IgD-negative memory B cell (primary cell): ENCODE measurements around the gene FAM83C. TPM values are rescaled to one million over a fixed set of nuclear protein-coding genes. Genes with fewer than 3 reads are reported as not detected.
A peak's percentile ranks its signal among the peaks of the same experiment; 100 is the strongest.
"Not testable (repeated sequence)": the region's sequence is repeated elsewhere in the genome, so short reads cannot be mapped to it uniquely, and the experiment has no call there.

ENCODE experiments used
- H3K27ac Mint-ChIP-seq, 3 donors: one replicate each; pipeline ENCODE4 v1.8.0; 2020 to 2022; ENCODE audit warnings: mild to moderate bottlenecking in 3 of 3, mixed read lengths in 3 of 3, moderate library complexity in 1 of 3
- H3K27me3 Mint-ChIP-seq: one replicate; pipeline ENCODE4 v1.8.0; 2021; ENCODE audit warnings: mixed read lengths
- H3K36me3 Mint-ChIP-seq: one replicate; pipeline ENCODE4 v1.8.0; 2020; ENCODE audit warnings: mild to moderate bottlenecking, mixed read lengths
- H3K4me1 Mint-ChIP-seq, 3 donors: one replicate each; pipeline ENCODE4 v1.8.0; 2020 to 2022; ENCODE audit warnings: mixed read lengths in 3 of 3, mild to moderate bottlenecking in 1 of 3
- H3K4me3 Mint-ChIP-seq, 4 donors: one replicate each; pipeline ENCODE4 v1.8.0; 2020 to 2022; ENCODE audit warnings: mild to moderate bottlenecking in 4 of 4, mixed read lengths in 4 of 4, moderate library complexity in 3 of 4
- H3K9me3 Mint-ChIP-seq, 3 donors: one replicate each; pipeline ENCODE4 v1.8.0; 2020 to 2021; ENCODE audit warnings: mixed read lengths in 3 of 3, mild to moderate bottlenecking in 1 of 3
- polyA plus RNA-seq: library from polyadenylated mRNA; unstranded; fragments of 300-500 nt; fragmentation: Illumina TruSeq; gene quantifications from one replicate; pipeline ENCODE4 v1.2.3, GENCODE V29; 2021

The FAM83C gene
- polyA plus RNA-seq, 1 donor from 2014 or later = not detected

DNA sequence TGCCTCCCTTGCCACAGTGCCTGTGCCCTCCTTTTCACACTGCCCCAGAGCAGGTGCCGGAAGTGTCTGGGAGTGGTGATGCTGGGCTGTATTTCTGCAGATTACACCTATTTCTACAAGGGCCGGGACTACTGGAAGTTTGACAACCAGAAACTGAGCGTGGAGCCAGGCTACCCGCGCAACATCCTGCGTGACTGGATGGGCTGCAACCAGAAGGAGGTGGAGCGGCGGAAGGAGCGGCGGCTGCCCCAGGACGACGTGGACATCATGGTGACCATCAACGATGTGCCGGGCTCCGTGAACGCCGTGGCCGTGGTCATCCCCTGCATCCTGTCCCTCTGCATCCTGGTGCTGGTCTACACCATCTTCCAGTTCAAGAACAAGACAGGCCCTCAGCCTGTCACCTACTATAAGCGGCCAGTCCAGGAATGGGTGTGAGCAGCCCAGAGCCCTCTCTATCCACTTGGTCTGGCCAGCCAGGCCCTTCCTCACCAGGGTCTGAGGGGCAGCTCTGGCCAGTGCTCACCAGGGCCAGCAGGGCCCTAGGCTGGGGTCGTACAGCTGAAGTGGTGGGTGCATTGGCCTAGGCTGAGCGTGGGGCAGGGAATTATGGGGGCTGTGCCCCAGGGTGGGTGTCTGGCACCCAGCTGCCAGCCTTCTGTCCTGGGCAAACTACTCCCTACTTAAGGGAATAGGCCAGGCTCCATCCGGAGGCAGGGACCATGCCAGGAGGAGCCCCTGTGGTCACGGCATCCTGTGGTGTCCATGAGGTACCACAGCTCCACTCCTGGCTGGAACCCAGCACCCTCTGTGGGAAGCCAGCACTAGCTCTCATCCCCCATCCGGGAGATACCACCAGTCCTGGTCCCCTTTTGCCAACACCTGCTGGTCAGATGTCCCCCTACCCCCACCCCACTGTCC lies 17.8 kb downstream of the FAM83C start:
- H3K9me3 Mint-ChIP-seq = no peaks in the 10 kb centered on the region
- H3K36me3 Mint-ChIP-seq = peaks cover 1% of the 10 kb centered on the region
- H3K4me3 Mint-ChIP-seq = no peak overlapping the region
- no peaks in the 10 kb centered on the region for H3K27me3 Mint-ChIP-seq
- H3K4me1 Mint-ChIP-seq = peaks cover 0 to 3% (median 2%) of the 10 kb centered on the region in 3 donors
- no peak overlapping the region for H3K27ac Mint-ChIP-seq

DNA sequence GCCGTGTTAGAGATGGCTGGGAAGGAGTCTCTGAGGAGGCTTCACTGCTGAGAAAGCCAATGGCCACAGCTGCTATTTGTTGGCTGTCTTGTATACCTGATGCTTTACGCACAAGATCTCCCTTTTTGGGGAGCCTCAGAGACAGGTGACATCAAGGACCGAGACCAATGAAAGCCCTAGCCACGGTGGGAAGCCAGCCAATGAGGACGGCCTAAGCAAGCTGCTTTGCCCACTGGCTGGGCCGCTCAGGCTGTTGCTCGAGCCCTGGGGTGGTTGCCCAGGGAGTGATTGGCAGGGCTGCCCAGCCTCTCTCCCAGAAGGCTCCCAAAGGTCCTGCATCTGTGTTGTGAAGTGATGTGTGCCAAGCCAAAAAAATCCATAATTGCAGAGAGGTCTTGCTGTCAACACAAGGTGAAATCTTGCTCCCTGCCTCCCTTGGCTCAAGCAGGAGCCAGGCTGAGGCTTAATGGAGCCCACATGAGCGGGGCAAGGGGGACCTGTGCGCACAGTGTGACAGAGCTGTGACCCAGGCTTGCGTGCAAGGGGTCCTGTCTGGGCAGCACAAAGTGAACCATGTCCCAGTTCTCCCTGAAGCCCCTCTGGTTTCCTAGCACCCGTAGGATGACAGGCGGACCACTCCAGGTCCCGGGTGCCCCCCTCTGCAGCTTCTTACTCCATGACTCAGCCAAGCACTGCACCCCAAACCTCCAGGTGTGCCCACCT lies 18.6 kb downstream of the FAM83C start:
- peaks cover 0 to 4% (median 2%) of the 10 kb centered on the region in 3 donors for H3K4me1 Mint-ChIP-seq
- H3K27ac Mint-ChIP-seq = no peak overlapping the region

DNA sequence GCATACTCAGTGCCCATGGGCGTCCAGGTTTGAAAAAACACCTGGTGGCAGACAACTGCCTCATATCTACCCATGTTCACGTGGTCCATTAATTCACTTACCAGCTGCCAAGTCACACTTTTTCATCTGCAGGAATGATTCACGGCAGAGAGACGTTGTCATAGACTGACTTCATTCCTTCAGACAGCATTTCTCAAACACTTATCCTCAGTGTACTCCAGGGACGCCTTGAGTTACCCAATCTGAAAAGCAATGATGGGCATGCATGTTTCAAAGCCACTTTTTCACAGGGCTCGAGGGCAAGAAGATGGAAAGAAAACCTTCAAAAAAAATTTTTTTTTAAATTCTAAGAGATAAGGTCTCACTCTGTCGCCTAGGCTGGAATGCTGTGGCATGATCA lies 20.3 kb downstream of the FAM83C start:
- Mint-ChIP-seq H3K4me1 (peaks cover 0 to 3% (median 0%) of the 10 kb centered on the region in 3 donors), H3K36me3 (peaks cover 1% of the 10 kb centered on the region), H3K27ac (no peak overlapping the region), H3K9me3 (no peaks in the 10 kb centered on the region), H3K27me3 (no peaks in the 10 kb centered on the region), H3K4me3 (no peak overlapping the region)

More for the DNA sequence above, 18.6 kb downstream of the FAM83C start:
- Mint-ChIP-seq H3K36me3 (peaks cover 1% of the 10 kb centered on the region), H3K27me3 (no peaks in the 10 kb centered on the region), H3K9me3 (no peaks in the 10 kb centered on the region), H3K4me3 (peak overlapping the region in 1 of 4 donors; percentile 28)

DNA sequence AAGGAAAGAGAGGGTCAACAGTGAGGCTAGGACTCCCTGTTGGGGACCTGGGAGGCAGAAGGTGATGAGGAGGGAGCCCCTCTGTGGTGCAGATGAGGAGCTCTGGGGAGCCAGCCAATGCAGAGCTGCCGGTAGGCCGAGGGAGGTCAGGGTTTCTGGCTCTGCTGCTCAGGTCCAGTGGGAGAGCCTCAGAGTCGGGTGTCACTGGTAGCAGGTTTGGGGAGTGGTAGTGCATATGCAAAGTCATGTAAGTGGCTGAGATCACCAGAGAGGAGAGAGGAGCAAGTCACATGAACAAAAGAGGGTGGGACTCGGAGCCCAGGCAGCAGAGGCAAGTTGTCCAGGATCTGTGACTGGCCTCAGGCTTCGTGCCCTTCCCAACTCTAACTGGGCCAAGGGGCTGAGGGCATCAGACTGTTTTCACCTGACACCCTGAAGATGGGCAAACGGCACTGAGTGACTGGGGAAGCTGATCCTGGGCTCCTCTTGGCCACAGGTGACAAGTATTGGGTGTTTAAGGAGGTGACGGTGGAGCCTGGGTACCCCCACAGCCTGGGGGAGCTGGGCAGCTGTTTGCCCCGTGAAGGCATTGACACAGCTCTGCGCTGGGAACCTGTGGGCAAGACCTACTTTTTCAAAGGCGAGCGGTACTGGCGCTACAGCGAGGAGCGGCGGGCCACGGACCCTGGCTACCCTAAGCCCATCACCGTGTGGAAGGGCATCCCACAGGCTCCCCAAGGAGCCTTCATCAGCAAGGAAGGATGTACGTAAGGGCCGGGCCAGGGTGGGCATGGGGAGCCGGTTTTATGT lies 20.9 kb downstream of the FAM83C start:
- Mint-ChIP-seq H3K4me3 (peak overlapping the region in 1 of 4 donors; percentile 44), H3K27ac (no peak overlapping the region), H3K36me3 (peaks cover 1% of the 10 kb centered on the region), H3K9me3 (no peaks in the 10 kb centered on the region), H3K4me1 (peaks cover 0 to 3% (median 0%) of the 10 kb centered on the region in 3 donors), H3K27me3 (no peaks in the 10 kb centered on the region)

- Mint-ChIP-seq H3K27me3 (no peaks in the 10 kb centered on the region), H3K27ac (no peak overlapping the region), H3K4me3 (peak overlapping the region in 1 of 4 donors; percentile 44), H3K4me1 (peaks cover 0 to 3% (median 0%) of the 10 kb centered on the region in 3 donors), H3K36me3 (peaks cover 1% of the 10 kb centered on the region), H3K9me3 (no peaks in the 10 kb centered on the region)
Observed at GRCh38 chr20:35270021-35270902, 22.0 kb downstream of the FAM83C start.

- Mint-ChIP-seq H3K9me3 (no peaks in the 10 kb centered on the region), H3K27me3 (no peaks in the 10 kb centered on the region), H3K27ac (peak overlapping the region in 1 of 3 donors; percentile 72), H3K4me1 (peaks cover 0 to 3% (median 0%) of the 10 kb centered on the region in 3 donors), H3K36me3 (peaks cover 1% of the 10 kb centered on the region), H3K4me3 (no peak overlapping the region)
Observed at GRCh38 chr20:35269055-35269781, 23.0 kb downstream of the FAM83C start.

DNA sequence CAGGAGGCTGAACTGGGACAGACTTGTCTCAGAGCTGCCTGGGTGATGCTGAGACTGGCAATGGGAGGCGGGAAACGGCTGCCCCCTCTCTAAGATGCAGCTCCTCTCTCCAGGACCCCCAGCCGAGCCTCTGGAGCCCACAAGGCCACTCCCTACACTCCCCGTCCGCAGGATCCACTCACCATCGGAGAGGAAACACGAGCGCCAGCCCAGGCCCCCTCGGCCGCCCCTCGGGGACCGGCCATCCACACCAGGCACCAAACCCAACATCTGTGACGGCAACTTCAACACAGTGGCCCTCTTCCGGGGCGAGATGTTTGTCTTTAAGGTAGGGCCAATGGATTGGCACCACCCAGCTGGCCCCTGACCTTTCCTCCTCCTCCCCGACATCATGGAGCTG lies 25.1 kb downstream of the FAM83C start:
- peak overlapping the region in 1 of 3 donors; percentile 39 for H3K27ac Mint-ChIP-seq
- H3K4me3 Mint-ChIP-seq = no peak overlapping the region
- H3K36me3 Mint-ChIP-seq = peaks cover 3% of the 10 kb centered on the region
- H3K4me1 Mint-ChIP-seq = peaks cover 0 to 3% (median 0%) of the 10 kb centered on the region in 3 donors
- no peaks in the 10 kb centered on the region for H3K9me3 Mint-ChIP-seq
- no peaks in the 10 kb centered on the region for H3K27me3 Mint-ChIP-seq

DNA sequence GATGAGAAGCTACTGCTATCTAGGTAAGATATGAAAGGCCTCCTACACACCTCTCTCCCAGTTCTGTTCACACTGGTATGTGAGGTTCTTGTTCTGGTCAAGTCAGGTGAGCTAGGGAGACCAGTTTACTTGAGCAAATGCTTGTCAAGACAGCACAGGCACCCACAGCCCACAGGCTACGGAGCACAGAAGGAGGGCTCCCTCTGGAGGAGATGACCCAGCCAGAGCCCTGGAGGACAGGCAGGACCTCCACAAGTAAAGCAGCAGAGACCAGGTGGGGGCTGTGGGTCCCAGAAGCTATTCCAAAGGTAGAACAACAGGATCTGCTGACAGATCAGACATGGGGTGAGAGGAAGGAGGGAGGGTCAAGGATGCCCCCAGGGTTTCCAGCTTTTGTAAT lies 27.5 kb downstream of the FAM83C start:
- H3K4me3 Mint-ChIP-seq = no peak overlapping the region
- H3K27me3 Mint-ChIP-seq = no peaks in the 10 kb centered on the region
- no peaks in the 10 kb centered on the region for H3K9me3 Mint-ChIP-seq
- peaks cover 0 to 3% (median 0%) of the 10 kb centered on the region in 3 donors for H3K4me1 Mint-ChIP-seq
- no peak overlapping the region for H3K27ac Mint-ChIP-seq
- peaks cover 2% of the 10 kb centered on the region for H3K36me3 Mint-ChIP-seq

- Mint-ChIP-seq H3K9me3 (no peaks in the 10 kb centered on the region), H3K36me3 (peaks cover 2% of the 10 kb centered on the region), H3K27me3 (no peaks in the 10 kb centered on the region), H3K4me3 (no peak overlapping the region), H3K4me1 (no peaks in the 10 kb centered on the region), H3K27ac (peak overlapping the region in 1 of 3 donors; percentile 29)
Observed at GRCh38 chr20:35263532-35264341, 28.5 kb downstream of the FAM83C start.

- not testable (repeated sequence) for H3K4me1 Mint-ChIP-seq, H3K4me3 Mint-ChIP-seq, H3K36me3 Mint-ChIP-seq, H3K27me3 Mint-ChIP-seq, H3K9me3 Mint-ChIP-seq
- H3K27ac Mint-ChIP-seq = peak overlapping the region in 1 of 3 donors; percentile 29
Observed at GRCh38 chr20:35262731-35263531, 29.3 kb downstream of the FAM83C start.

DNA sequence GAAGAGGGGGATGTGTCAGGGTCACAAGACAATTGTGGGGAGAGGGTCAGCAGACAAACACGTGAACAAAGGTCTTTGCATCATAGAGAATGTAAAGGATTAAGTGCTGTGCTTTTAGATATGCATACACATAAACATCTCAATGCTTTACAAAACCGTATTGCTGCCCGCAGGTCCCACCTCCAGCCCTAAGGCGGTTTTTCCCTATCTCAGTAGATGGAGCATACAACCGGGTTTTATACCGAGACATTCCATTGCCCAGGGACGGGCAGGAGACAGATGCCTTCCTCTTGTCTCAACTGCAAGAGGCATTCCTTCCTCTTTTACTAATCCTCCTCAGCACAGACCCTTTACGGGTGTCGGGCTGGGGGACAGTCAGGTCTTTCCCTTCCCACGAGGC lies 29.9 kb downstream of the FAM83C start:
- not testable (repeated sequence) for H3K27me3 Mint-ChIP-seq, H3K9me3 Mint-ChIP-seq, H3K4me1 Mint-ChIP-seq, H3K27ac Mint-ChIP-seq, H3K36me3 Mint-ChIP-seq
- peak overlapping the region in 1 of 4 donors; percentile 14 for H3K4me3 Mint-ChIP-seq

DNA sequence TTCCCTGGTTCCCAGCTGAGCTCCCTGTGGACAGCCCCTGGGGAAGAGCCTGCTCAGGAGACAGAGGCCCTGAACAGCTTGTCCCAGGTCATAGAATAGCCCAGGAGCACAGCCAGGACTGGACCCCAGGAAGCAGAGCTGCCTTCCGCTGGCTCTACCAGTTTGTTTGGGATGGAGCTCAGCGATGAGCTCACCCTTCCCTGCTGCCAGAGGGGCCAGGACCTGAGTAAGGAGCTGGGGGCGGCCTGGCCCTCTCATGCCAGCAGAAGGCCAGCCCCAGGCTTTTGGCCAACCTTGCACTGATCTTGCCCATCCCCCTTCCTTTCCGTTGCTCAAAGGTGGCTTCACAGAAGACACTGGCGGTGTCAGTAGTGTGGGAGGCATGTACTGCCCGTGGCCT lies 31.8 kb downstream of the FAM83C start:
- peaks cover 9% of the 10 kb centered on the region for H3K36me3 Mint-ChIP-seq
- no peak overlapping the region for H3K4me3 Mint-ChIP-seq
- H3K27me3 Mint-ChIP-seq = no peaks in the 10 kb centered on the region
- no peak overlapping the region for H3K27ac Mint-ChIP-seq
- no peaks in the 10 kb centered on the region for H3K9me3 Mint-ChIP-seq
- no peaks in the 10 kb centered on the region for H3K4me1 Mint-ChIP-seq
